Measurements from ENCODE around the gene SOS2.
"Not testable (repeated sequence)": the region's sequence is repeated elsewhere in the genome, so short reads cannot be mapped to it uniquely, and the experiment has no call there.

The SOS2 gene

GRCh38 chr14:50228313-50228712 is 3.1 kb downstream of the SOS2 start:
- DNase-seq (ENCODE audit: low read depth in 2 of 3, low spot score in 2 of 3) = no peak

- no peak for DNase-seq (ENCODE audit: low read depth in 2 of 3, low spot score in 2 of 3)
Measured at GRCh38 chr14:50225974-50226297, 5.4 kb downstream of the SOS2 start.

- DNase-seq (ENCODE audit: low read depth in 2 of 3, low spot score in 2 of 3) = no peak
Measured at GRCh38 chr14:50225067-50225973, 6.1 kb downstream of the SOS2 start.

- no peak for DNase-seq (ENCODE audit: low read depth in 2 of 3, low spot score in 2 of 3)
Measured at GRCh38 chr14:50222055-50222613, 9.2 kb downstream of the SOS2 start.

- DNase-seq (ENCODE audit: low read depth in 2 of 3, low spot score in 2 of 3) = no peak
Measured at GRCh38 chr14:50218501-50218900, 12.9 kb downstream of the SOS2 start.

GRCh38 chr14:50215416-50215815 is 16.0 kb downstream of the SOS2 start:
- DNase-seq (ENCODE audit: low read depth in 2 of 3, low spot score in 2 of 3) = no peak

- DNase-seq (ENCODE audit: low read depth in 2 of 3, low spot score in 2 of 3) = no peak
Measured at GRCh38 chr14:50213795-50214194, 17.6 kb downstream of the SOS2 start.

GRCh38 chr14:50212726-50213125 is 18.7 kb downstream of the SOS2 start:
- DNase-seq (ENCODE audit: low read depth in 2 of 3, low spot score in 2 of 3) = no peak

GRCh38 chr14:50210074-50210473 is 21.3 kb downstream of the SOS2 start:
- no peak for DNase-seq (ENCODE audit: low read depth in 2 of 3, low spot score in 2 of 3)

- no peak for DNase-seq (ENCODE audit: low read depth in 2 of 3, low spot score in 2 of 3)
Measured at GRCh38 chr14:50198499-50198898, 32.9 kb downstream of the SOS2 start.

GRCh38 chr14:50191499-50191898 is 39.9 kb downstream of the SOS2 start:
- no peak for DNase-seq (ENCODE audit: low read depth in 2 of 3, low spot score in 2 of 3)

GRCh38 chr14:50186107-50186506 is 45.3 kb downstream of the SOS2 start:
- DNase-seq (ENCODE audit: low read depth in 2 of 3, low spot score in 2 of 3) = no peak

- no peak for DNase-seq (ENCODE audit: low read depth in 2 of 3, low spot score in 2 of 3)
Measured at GRCh38 chr14:50173891-50174290, 57.5 kb downstream of the SOS2 start.

- DNase-seq (ENCODE audit: low read depth in 2 of 3, low spot score in 2 of 3) = no peak
Measured at GRCh38 chr14:50171895-50172294, 59.5 kb downstream of the SOS2 start.

- not testable (repeated sequence) for DNase-seq (ENCODE audit: low read depth in 2 of 3, low spot score in 2 of 3)
Measured at GRCh38 chr14:50167381-50167780, 64.0 kb downstream of the SOS2 start.

- no peak for DNase-seq (ENCODE audit: low read depth in 2 of 3, low spot score in 2 of 3)
Measured at GRCh38 chr14:50156111-50156510, 75.3 kb downstream of the SOS2 start.

GRCh38 chr14:50148799-50149198 is 82.6 kb downstream of the SOS2 start:
- DNase-seq (ENCODE audit: low read depth in 2 of 3, low spot score in 2 of 3) = no peak

GRCh38 chr14:50139192-50139591 is 92.2 kb downstream of the SOS2 start:
- no peak for DNase-seq (ENCODE audit: low read depth in 2 of 3, low spot score in 2 of 3)

- DNase-seq (ENCODE audit: low read depth in 2 of 3, low spot score in 2 of 3) = no peak
Measured at GRCh38 chr14:50127802-50128201, 103.6 kb downstream of the SOS2 start.

- DNase-seq (ENCODE audit: low read depth in 2 of 3, low spot score in 2 of 3) = no peak
Measured at GRCh38 chr14:50123062-50123461, 108.3 kb downstream of the SOS2 start.

GRCh38 chr14:50122291-50122690 is 109.1 kb downstream of the SOS2 start:
- DNase-seq (ENCODE audit: low read depth in 2 of 3, low spot score in 2 of 3) = no peak

GRCh38 chr14:50121486-50121885 is 109.9 kb downstream of the SOS2 start:
- DNase-seq (ENCODE audit: low read depth in 2 of 3, low spot score in 2 of 3) = no peak

GRCh38 chr14:50117456-50117855 is 113.9 kb downstream of the SOS2 start:
- no peak for DNase-seq (ENCODE audit: low read depth in 2 of 3, low spot score in 2 of 3)

All from activated CD8-positive, alpha-beta memory T cell treated with anti-CD3 and anti-CD28 coated beads for 48 hours (primary cell).